Measurements from ENCODE around the gene NFATC2. TPM values are rescaled to one million over a fixed set of nuclear protein-coding genes. Genes with fewer than 3 reads are reported as not detected.
A peak's percentile ranks its signal among the peaks of the same experiment; 100 is the strongest.

NFATC2 gene
- total and polyA plus RNA-seq, 8 donors: 5.3 to 12.3 (median 8.5) TPM

DNA sequence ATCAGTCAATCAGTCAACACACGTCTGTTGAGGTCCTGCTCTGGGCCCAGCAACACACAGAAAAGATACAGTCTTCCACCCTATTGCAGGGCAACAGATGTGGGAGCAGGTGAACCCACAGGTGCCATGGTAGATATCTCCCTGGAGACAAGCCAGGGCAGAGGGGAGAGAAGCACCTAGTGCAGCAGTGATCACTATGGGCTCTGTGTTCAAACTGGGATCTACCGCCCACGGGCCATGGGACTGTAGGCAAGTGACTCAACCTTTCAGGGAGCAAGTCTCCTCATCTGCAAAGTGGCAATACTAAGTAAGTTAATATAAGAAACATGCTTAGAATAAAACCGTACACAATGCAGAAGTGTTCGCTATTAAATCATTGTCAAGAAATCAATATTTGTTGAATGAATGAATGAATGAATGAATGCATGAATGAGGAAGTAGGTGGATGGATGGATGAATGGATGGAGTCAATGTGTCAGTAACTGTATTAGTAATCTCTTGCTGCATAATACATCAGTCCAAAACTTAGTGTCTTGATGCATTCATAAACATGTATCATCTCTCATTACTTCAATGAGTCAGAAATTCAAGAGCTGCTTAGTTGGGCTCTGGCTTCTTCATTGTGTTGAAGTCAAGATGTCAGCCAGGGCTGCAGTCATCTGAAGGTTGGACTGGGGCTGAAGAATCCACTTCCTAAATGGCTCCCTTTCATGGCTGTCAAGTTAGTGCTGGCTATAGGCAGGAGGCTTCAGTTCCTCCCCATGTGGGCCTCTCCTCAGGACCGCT lies 31.9 kb upstream of the NFATC2 start:
- no peak for ATAC-seq
- TF ChIP-seq, protein P1, sequence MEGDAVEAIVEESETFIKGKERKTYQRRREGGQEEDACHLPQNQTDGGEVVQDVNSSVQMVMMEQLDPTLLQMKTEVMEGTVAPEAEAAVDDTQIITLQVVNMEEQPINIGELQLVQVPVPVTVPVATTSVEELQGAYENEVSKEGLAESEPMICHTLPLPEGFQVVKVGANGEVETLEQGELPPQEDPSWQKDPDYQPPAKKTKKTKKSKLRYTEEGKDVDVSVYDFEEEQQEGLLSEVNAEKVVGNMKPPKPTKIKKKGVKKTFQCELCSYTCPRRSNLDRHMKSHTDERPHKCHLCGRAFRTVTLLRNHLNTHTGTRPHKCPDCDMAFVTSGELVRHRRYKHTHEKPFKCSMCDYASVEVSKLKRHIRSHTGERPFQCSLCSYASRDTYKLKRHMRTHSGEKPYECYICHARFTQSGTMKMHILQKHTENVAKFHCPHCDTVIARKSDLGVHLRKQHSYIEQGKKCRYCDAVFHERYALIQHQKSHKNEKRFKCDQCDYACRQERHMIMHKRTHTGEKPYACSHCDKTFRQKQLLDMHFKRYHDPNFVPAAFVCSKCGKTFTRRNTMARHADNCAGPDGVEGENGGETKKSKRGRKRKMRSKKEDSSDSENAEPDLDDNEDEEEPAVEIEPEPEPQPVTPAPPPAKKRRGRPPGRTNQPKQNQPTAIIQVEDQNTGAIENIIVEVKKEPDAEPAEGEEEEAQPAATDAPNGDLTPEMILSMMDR (IDR thresholded peaks at IDR 0.05): no peak

DNA sequence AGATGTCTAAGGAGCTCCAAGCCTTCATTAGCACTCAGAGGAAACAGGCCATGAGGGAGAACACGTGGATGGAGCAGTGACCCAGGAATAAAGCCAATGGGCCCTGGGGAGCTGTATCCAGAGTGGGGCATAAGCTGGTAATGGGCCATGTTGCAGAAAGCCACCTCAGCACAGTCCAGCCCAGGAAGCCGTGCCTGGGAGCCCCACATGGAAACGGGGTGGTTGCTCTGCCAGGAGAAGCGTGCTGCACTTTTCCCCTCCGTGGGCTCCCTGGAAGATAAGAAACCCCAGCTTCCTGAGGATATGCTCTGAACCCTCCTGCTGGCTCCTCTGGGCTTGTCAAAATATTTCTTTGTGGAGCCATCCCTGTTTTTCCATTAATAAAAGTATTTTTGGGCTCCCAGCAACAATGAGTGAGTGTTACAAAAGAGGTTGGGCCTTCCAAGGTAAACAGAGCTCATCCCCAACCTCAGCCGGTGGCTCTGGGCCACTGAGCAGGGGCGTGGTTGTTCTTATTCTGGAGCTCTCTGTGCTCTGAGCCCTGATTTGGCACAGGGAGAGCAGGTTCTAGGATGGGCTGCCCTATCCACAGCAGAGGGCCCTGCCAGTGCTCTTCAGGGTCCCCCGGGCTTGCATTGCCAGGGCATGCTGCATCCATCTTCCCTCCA lies 31.2 kb upstream of the NFATC2 start:
- DNase-seq (no peak), ATAC-seq (no peak)
- Histone ChIP-seq H3K4me3 (no peak overlapping the region), H3K36me3 (no peaks in the 10 kb centered on the region), H3K27me3 (peaks cover 0 to 9% of the 10 kb centered on the region in 2 donors), H3K4me1 (no peaks in the 10 kb centered on the region), H3K9me3 (no peaks in the 10 kb centered on the region), H3K27ac (no peak overlapping the region)
- TF ChIP-seq, protein P1 (IDR thresholded peaks at IDR 0.05): no peak
- intact Hi-C loops (cut with DNase I): no loop called here

More for the DNA sequence above, 31.9 kb upstream of the NFATC2 start:
- Histone ChIP-seq H3K9me3 (no peaks in the 10 kb centered on the region), H3K4me1 (no peaks in the 10 kb centered on the region), H3K36me3 (no peaks in the 10 kb centered on the region), H3K27me3 (peaks cover 0 to 9% of the 10 kb centered on the region in 2 donors), H3K27ac (no peak overlapping the region), H3K4me3 (no peak overlapping the region)
- no peak for DNase-seq
- intact Hi-C loops (cut with DNase I): no loop called here

- Histone ChIP-seq H3K27me3 (peaks cover 0 to 9% of the 10 kb centered on the region in 2 donors), H3K27ac (no peak overlapping the region), H3K9me3 (no peaks in the 10 kb centered on the region), H3K36me3 (no peaks in the 10 kb centered on the region), H3K4me1 (no peaks in the 10 kb centered on the region), H3K4me3 (no peak overlapping the region)
- DNase-seq (no peak), ATAC-seq (no peak)
- intact Hi-C loops (cut with DNase I): no loop called here
- TF ChIP-seq, protein P1 (IDR thresholded peaks at IDR 0.05): no peak
Observed at GRCh38 chr20:51571460-51571794, 28.9 kb upstream of the NFATC2 start.

DNA sequence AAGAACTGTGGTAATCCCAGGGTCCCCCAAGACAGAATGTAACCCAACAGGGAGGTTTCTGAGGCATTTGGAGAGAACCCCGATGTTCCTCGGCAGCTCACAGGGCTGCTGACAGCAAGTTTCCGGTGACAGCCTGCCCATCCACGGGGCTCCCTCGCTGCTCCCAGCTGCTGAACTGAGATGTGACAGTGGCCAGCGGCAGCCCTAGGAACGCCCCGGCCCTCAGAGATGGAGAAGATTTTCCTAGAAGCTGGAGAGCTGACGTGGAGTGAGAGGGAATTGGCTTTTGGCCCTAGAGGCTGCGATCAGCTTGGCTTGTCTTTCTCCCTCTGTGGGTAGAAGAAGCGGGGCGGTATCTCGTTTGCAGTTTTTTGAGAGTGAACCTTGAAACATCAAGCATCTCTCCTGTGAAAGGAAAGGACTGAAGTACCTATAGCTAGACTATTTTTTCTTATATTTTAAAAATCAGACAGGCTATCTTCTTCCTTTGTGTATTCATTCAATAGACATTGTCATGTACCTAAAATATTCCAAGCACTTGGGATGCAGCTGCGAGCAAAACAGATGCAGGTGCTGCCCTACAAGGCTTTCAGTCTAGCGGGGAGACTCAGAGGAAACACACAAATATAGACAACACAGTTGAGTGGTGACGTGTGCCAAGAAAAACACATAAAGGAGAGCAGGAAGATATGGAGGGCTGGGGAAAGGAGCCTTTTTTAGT lies 28.4 kb upstream of the NFATC2 start:
- H3K27ac ChIP-seq: no peak overlapping the region
- ATAC-seq: peak; percentile 33
- no peaks in the 10 kb centered on the region for H3K36me3 ChIP-seq
- no peak overlapping the region for H3K4me3 ChIP-seq
- no peaks in the 10 kb centered on the region for H3K9me3 ChIP-seq
- no peaks in the 10 kb centered on the region for H3K4me1 ChIP-seq
- peak in 2 of 4 donors; percentile 29 to 73 for DNase-seq
- peaks cover 0 to 9% of the 10 kb centered on the region in 2 donors for H3K27me3 ChIP-seq
- TF ChIP-seq, protein P1 (IDR thresholded peaks at IDR 0.05): no peak
- intact Hi-C loops (cut with DNase I): no loop called here

All from left lung (tissue), 10 donors.